ENCODE results near the gene TNFRSF21.

DNA sequence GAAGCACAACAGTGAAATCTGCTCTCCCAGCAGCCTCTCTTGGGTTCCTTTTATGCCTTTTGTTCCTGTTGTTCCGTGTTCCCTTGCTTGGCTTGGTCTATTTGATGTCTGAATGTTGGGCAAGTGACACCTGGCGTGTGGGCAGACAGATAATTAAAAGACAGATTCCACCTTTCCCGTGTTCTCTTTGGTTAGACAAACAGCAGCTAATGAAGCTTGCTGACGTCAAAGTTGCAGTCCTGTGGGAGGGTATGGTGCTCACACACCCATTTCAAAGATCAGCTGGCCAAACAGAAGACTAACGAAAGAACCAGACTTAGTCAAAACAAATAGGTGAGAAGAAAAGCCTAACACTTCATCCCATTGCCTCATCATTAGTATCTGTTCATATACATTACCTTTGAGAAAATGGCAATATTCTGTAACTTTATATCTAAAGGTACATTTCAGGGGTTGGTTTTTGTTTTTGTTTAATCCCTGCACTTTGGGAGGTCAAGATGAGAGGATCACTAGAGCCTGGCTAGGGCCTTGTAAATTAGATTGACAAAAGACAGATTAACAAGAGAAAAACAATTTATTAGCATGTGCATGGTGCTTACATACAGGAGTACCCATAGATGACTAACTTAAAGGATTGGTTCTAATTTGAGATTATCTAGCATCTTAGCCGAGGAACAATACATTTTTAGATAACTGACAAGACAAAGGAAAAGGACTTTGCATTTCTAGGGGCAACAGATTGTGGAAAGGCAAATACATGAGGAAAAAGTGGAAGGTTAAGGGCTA, 48.9 kb upstream of the TNFRSF21 start:
- TF ChIP-seq CTCF (conservative IDR thresholded peaks at IDR 0.05 in 1 of 2, IDR thresholded peaks at IDR 0.05 in 1 of 2; ENCODE audit: extremely low read depth in 1 of 2, insufficient read depth in 1 of 2, low read depth in 1 of 2, low read length in 2 of 2): no peak
- TF ChIP-seq EZH2 (IDR thresholded peaks at IDR 0.05; ENCODE audit: borderline replicate concordance, low read length): no peak

All from mammary epithelial cell (primary cell).